ENCODE data around the gene SERPINA4. TPM values are rescaled to one million over a fixed set of nuclear protein-coding genes. Genes with fewer than 3 reads are reported as not detected.

Gene SERPINA4
- total RNA-seq, 1 experiment from 2014 or later, result 0.17 TPM

- BruUV-seq (replicated peaks), result no TSS peak
- CTCF ChIA-PET, result no interaction called here
- POLR2A ChIA-PET, result interaction anchor here (1.9 kb wide), 1 partner anchor 9 kb away, joined by 10 read pairs; the partner anchor contains the start of gene SERPINA3
Measured at GRCh38 chr14:94602722-94603121, 41.5 kb downstream of the SERPINA4 start.

GRCh38 chr14:94605361-94605760 is 44.1 kb downstream of the SERPINA4 start:
- H3K4me1 ChIP-seq (ENCODE audit: control insufficient read depth in 1 of 2, insufficient read depth in 2 of 2, low read length in 2 of 2), result peaks cover 21 to 41% of the 10 kb centered on the region in 2 experiments
- H3K4me2 ChIP-seq (ENCODE audit: low read length), result no peak overlapping the region
- H4K20me1 ChIP-seq (ENCODE audit: insufficient read depth), result no peaks in the 10 kb centered on the region
- TF ChIP-seq CBX3 (IDR thresholded peaks at IDR 0.05; ENCODE audit: low read depth), result no peak
- TF ChIP-seq CEBPB (IDR thresholded peaks at IDR 0.05; ENCODE audit: low read depth), result no peak
- no peak for TF ChIP-seq ZBTB33 (IDR thresholded peaks at IDR 0.05; ENCODE audit: extremely low read depth, insufficient replicate concordance, low read length)
- TF ChIP-seq ZNF274 (IDR thresholded peaks at IDR 0.05; ENCODE audit: low read depth, low read length), result no peak
- no peak for TF ChIP-seq CTCF (IDR thresholded peaks at IDR 0.05 in 2 of 3, conservative IDR thresholded peaks at IDR 0.05 in 1 of 3; ENCODE audit: borderline replicate concordance in 1 of 3, insufficient read depth in 1 of 3, low read depth in 2 of 3, low read length in 2 of 3)
- TF ChIP-seq ZFX (IDR thresholded peaks at IDR 0.05), result no peak
- TF ChIP-seq SRF (IDR thresholded peaks at IDR 0.05; ENCODE audit: low read depth), result no peak
- H3K4me3 ChIP-seq (replicated peaks in 1 of 2; ENCODE audit: low read depth in 1 of 2, low read length in 2 of 2), result no peak overlapping the region
- H3K9me2 ChIP-seq (ENCODE audit: insufficient read depth), result no peaks in the 10 kb centered on the region
- RAD21 ChIA-PET (ENCODE audit: low non-redundant PET in 1 of 2, low total read pairs in 2 of 2, uncharacterized antibody in 2 of 2, unreplicated experiment in 2 of 2), result no interaction called here
- no peak for DNase-seq (ENCODE audit: low read depth, low spot score)
- no peaks in the 10 kb centered on the region for H3K36me3 ChIP-seq (ENCODE audit: control insufficient read depth in 1 of 2, insufficient read depth in 2 of 2, low read length in 2 of 2)
- no peaks in the 10 kb centered on the region for H3K9me3 ChIP-seq (ENCODE audit: control insufficient read depth in 1 of 2, insufficient read depth in 1 of 2, low read depth in 1 of 2, low read length in 2 of 2)
- no peak overlapping the region for H3K27ac ChIP-seq (ENCODE audit: low read depth, low read length)
- no TSS peak for BruUV-seq (replicated peaks)
- H2AFZ ChIP-seq (ENCODE audit: low read depth, low read length, poor library complexity, severe bottlenecking), result no peak overlapping the region
- H3K79me2 ChIP-seq (ENCODE audit: insufficient read depth, low read length), result no peaks in the 10 kb centered on the region
- no peak overlapping the region for H3K9ac ChIP-seq (ENCODE audit: low read length)
- no peaks in the 10 kb centered on the region for H3K27me3 ChIP-seq (ENCODE audit: insufficient read depth, low read length)
- CTCF ChIA-PET, result no interaction called here
- intact Hi-C loops (cut with micrococcal nuclease), result no loop called here
- ATAC-seq, result no peak
- POLR2A ChIA-PET, result no interaction called here

More at GRCh38 chr14:94602722-94603121, 41.5 kb downstream of the SERPINA4 start:
- no peak overlapping the region for H2AFZ ChIP-seq (ENCODE audit: low read depth, low read length, poor library complexity, severe bottlenecking)
- TF ChIP-seq FOSL1 (IDR thresholded peaks at IDR 0.05; ENCODE audit: low read depth), result no peak
- no peak for TF ChIP-seq EZH2 (IDR thresholded peaks at IDR 0.05)
- TF ChIP-seq ATF3 (IDR thresholded peaks at IDR 0.05), result no peak
- no peak for TF ChIP-seq POLR2AphosphoS5 (IDR thresholded peaks at IDR 0.05; ENCODE audit: low read depth, low read length)
- no peak for TF ChIP-seq MAX (IDR thresholded peaks at IDR 0.05)
- TF ChIP-seq TCF7L2 (IDR thresholded peaks at IDR 0.05; ENCODE audit: borderline replicate concordance, extremely low read depth, insufficient read depth, insufficient read length), result no peak
- TF ChIP-seq ZFX (IDR thresholded peaks at IDR 0.05), result no peak
- TF ChIP-seq SRF (IDR thresholded peaks at IDR 0.05; ENCODE audit: low read depth), result no peak
- TF ChIP-seq RAD21 (IDR thresholded peaks at IDR 0.05; ENCODE audit: low read depth), result no peak
- no peak for TF ChIP-seq CEBPB (IDR thresholded peaks at IDR 0.05; ENCODE audit: low read depth)
- H3K36me3 ChIP-seq (ENCODE audit: control insufficient read depth in 1 of 2, insufficient read depth in 2 of 2, low read length in 2 of 2), result no peaks in the 10 kb centered on the region
- no peak overlapping the region for H3K4me3 ChIP-seq (replicated peaks in 1 of 2; ENCODE audit: low read depth in 1 of 2, low read length in 2 of 2)
- no peaks in the 10 kb centered on the region for H3K9me3 ChIP-seq (ENCODE audit: control insufficient read depth in 1 of 2, insufficient read depth in 1 of 2, low read depth in 1 of 2, low read length in 2 of 2)
- peaks cover 36 to 55% of the 10 kb centered on the region in 2 experiments for H3K4me1 ChIP-seq (ENCODE audit: control insufficient read depth in 1 of 2, insufficient read depth in 2 of 2, low read length in 2 of 2)
- ATAC-seq (no peak), DNase-seq (ENCODE audit: low read depth, low spot score) (no peak)
- no peaks in the 10 kb centered on the region for H4K20me1 ChIP-seq (ENCODE audit: insufficient read depth)
- no peak overlapping the region for H3K27ac ChIP-seq (ENCODE audit: low read depth, low read length)
- peak overlapping the region; percentile 0; the same call in 1 of the 2 replicates for H3K4me2 ChIP-seq (ENCODE audit: low read length)
- intact Hi-C loops (cut with micrococcal nuclease), result no loop called here
- no peak overlapping the region for H3K9ac ChIP-seq (ENCODE audit: low read length)
- H3K79me2 ChIP-seq (ENCODE audit: insufficient read depth, low read length), result no peaks in the 10 kb centered on the region
- RAD21 ChIA-PET (ENCODE audit: low non-redundant PET in 1 of 2, low total read pairs in 2 of 2, uncharacterized antibody in 2 of 2, unreplicated experiment in 2 of 2), result interaction anchor here in 1 of 2 experiments (1.0 kb wide), 1 partner anchor 169 kb away, joined by 4 read pairs; no protein-coding TSS in a partner anchor
- no peaks in the 10 kb centered on the region for H3K27me3 ChIP-seq (ENCODE audit: insufficient read depth, low read length)
- H3K9me2 ChIP-seq (ENCODE audit: insufficient read depth), result no peaks in the 10 kb centered on the region

Measured in HCT116 (cell line).